ENCODE data around the gene BAG3. TPM values are rescaled to one million over a fixed set of nuclear protein-coding genes. Genes with fewer than 3 reads are reported as not detected.

Gene BAG3
- total RNA-seq, 1 experiment from 2014 or later = 9.4 TPM

DNA sequence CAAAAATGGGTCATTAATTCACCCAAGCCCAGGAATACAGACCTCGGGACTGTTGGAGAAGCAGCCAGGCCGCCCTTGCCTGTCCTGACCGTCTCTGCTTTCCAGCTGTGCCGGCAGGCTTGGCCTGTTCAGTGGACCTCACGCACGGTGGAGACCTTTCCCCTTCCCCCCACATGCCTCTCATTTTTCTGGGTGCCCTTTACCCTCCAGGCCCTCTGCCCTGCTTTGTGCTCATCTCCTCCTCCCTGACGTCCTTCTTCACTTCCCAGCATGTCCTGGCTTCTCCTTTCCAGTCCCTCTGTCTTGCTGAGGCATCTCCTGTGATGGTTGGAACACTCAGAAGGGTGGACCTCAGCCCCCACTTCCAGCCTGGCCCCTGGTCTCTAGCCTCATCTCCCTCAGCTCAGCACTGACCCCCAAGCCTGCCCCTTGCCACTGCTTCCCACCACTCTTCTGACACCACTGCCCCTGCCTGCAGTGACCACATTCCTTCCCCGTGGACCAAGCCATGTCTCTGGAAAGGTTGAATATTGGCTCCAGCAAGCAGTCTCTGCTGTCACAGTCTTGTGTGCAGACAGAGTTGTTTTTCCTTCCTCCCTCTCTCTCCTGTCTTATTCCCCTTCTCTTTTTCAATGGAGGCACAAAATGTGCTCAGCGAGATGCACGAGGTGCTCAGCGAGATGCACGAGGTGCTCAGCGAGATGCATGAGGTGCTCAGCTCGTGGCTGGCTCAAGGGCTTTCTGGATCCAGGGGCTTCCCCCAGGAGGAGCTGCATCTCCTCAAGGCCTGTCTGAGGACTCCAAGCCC, 14.9 kb downstream of the BAG3 start:
- DNase-seq (ENCODE audit: low read depth) = no peak

DNA sequence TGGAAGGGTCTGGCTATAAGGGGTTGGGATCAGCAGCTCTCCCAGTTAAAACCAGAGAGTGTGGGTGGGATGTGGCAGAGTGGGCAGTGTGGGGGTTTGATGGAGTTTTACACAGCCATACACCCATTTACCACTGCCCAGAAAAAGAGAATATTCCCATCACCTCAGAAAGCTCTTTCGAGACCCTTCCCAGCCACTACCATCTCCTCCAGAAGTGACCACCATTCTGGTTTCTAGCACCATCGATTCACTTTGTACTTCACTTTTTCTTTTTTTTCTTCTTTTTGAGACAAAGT, 15.5 kb downstream of the BAG3 start:
- no peak for DNase-seq (ENCODE audit: low read depth)

- peak; percentile 94 for DNase-seq (ENCODE audit: low read depth)
Measured at GRCh38 chr10:119667562-119668328, 16.6 kb downstream of the BAG3 start.

- no peak for DNase-seq (ENCODE audit: low read depth)
Measured at GRCh38 chr10:119668461-119668860, 17.3 kb downstream of the BAG3 start.

GRCh38 chr10:119669331-119669730, 18.2 kb downstream of the BAG3 start:
- no peak for DNase-seq (ENCODE audit: low read depth)

GRCh38 chr10:119669975-119670640, 18.9 kb downstream of the BAG3 start:
- DNase-seq (ENCODE audit: low read depth) = no peak

GRCh38 chr10:119670717-119671116, 19.5 kb downstream of the BAG3 start:
- peak; percentile 34 for DNase-seq (ENCODE audit: low read depth)

- DNase-seq (ENCODE audit: low read depth) = no peak
Measured at GRCh38 chr10:119671381-119671780, 20.2 kb downstream of the BAG3 start.

DNA sequence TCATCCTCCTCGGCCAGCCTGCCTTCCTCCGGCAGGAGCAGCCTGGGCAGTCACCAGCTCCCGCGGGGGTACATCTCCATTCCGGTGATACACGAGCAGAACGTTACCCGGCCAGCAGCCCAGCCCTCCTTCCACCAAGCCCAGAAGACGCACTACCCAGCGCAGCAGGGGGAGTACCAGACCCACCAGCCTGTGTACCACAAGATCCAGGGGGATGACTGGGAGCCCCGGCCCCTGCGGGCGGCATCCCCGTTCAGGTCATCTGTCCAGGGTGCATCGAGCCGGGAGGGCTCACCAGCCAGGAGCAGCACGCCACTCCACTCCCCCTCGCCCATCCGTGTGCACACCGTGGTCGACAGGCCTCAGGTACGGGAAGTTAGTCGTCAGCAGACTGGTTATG, 21.1 kb downstream of the BAG3 start:
- no peak for DNase-seq (ENCODE audit: low read depth)

DNA sequence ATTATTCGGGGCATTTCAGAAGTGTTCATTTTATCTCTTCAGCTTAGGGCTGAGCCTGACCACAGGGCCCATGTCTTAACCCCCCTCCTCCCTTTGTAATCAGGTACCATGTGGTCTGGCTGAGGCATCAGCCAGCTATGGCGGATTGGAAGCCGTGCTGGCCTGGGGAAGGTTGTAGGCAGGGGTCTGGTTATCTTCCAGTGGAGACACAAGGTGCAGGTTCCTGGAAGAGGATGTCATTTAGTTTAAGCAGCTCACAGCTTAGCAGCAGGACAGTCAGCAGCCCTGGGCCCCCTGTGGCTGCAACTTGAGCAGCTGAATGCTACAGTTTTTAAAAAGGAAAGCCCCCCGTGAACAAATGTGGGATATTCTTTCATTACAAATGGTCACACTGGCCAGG, 22.1 kb downstream of the BAG3 start:
- DNase-seq (ENCODE audit: low read depth) = no peak

DNA sequence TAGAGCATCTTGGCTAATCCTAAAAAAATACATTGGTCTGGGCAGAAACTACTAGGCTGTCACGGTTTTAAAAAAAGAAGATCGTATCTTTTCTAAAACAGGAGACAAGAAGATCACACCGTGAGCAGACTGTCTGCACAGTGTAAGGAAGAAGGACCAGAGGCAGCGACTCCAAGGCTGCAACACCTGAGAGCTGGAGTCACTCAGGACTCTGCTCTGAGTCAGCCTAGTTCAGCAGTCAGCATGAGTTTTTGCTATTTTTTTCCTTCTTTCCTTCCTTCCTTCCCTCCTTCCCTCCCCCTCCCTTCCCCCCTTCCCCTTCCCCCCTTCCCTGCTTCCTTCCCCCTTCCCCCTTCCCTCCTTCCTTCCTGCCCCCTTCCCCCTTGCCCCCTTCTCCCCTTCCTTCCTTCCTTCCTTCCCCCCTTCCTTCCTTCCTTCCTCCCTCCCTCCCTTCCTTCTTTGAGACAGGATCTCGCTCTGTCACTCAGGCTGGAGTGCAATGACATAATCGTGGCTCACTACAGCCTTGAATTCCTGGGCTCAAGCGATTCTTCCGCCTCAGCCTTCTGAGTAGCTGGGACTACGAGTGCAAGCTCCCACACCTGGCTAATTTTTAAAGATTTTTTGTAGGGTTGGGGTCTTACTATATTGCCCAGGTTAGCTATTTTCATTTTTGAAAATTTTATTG, 24.4 kb downstream of the BAG3 start:
- peak; percentile 33 for DNase-seq (ENCODE audit: low read depth)

- DNase-seq (ENCODE audit: low read depth) = no peak
Measured at GRCh38 chr10:119677126-119677525, 25.9 kb downstream of the BAG3 start.

DNA sequence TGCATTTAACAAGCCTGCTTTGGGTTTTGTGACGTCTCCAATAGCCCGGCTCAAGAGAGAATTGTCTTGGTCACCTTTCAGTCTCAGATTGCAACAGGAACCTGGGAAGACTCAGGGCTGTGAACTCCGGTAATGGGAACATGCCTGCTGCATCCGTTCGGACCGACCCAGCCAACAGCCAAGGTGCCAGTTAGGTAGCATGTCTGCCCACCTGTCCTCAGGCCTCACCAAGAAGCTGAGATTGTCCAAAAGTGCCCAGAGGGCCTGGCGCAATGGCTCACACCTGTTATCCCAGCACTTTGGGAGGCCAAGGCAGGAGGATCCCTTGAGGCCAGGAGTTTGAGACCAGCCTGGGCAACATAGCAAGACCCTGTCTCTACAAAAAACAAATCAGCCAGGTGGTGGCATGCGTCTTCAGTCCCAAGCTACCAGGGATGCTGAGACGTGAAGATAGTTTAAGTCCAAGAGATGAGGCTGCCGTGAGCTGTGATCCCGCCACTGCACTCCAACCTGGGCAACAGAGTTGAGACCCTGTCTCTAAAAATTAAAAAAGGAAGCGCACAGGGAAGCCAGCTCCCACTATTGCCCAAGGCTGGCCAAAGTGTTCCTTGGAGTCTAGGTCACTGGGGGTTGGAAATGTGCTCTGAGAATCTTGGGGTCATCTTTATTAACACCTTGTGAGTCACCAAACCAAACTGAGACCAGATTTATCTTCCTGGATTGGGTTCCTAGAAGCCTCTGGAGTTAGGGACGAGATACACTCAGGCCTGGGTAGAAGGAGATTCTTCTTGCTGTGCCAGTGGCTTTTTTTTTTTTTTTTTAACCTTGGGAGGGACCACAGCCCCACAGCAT, 26.9 kb downstream of the BAG3 start:
- no peak for DNase-seq (ENCODE audit: low read depth)

GRCh38 chr10:119679480-119679829, 28.3 kb downstream of the BAG3 start:
- no peak for DNase-seq (ENCODE audit: low read depth)

- DNase-seq (ENCODE audit: low read depth) = peak; percentile 88
Measured at GRCh38 chr10:119680050-119680449, 28.9 kb downstream of the BAG3 start.

DNA sequence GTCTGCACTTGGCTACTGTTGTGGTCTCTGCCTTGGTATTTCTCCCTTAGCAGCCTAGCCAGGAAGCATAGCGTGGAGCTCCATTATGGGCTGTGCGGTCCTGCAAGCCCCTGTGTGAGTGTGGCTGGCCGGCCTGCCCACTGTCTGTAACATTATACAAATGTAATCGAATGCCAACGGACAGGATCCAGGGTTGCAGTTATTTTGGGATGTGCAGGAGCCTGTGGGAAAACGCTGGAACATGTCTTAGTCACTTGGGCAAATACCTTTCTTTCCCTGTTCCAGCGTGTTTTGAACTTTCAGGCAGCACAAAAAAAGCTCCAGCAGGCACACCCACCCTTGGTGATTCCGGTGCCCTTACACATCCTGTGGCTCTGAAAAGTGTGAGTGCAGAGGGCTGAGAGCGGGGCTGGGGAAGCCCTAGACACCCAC, 29.5 kb downstream of the BAG3 start:
- peak; percentile 71 for DNase-seq (ENCODE audit: low read depth)

- DNase-seq (ENCODE audit: low read depth) = peak; percentile 93
Measured at GRCh38 chr10:119686465-119687191, 35.4 kb downstream of the BAG3 start.

GRCh38 chr10:119687192-119688032, 36.2 kb downstream of the BAG3 start:
- peak; percentile 46 for DNase-seq (ENCODE audit: low read depth)

DNA sequence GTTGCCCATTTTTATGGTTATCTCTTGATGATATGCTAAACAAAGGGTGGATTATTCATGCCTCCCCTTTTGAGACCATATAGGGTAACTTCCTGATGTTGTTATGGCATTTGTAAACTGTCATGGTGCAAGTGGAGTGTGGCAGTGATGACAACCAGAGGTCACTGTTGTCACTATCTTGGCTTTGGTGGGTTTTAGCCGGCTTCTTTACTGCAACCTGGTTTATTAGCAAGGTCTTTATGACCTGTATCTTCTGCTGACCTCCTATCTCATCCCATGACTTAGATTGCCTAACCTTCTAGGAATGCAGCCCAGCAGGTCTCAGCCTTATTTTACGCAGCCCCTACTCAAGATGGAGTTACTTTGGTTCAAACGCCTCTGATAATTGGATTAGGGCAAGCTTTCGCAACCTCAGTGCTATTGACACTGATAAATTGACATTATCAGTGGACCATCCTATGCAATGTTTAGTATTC, 36.9 kb downstream of the BAG3 start:
- DNase-seq (ENCODE audit: low read depth) = no peak

Measured in Daoy (cell line).